Caco-2 (cell line): Measurements from ENCODE around the gene MED13L. TPM values are rescaled to one million over a fixed set of nuclear protein-coding genes. Genes with fewer than 3 reads are reported as not detected.

Experiments used
- BruUV-seq: library from RNA; stranded (reverse); fragments of 400-500 nt; replicated peaks from 2 replicates; lab custom pipeline; 2021; lab: Mats Ljungman, UMichigan
- CTCF ChIA-PET: fragments of 300-600 bp; sonication (Branson Sonifier 250); formaldehyde crosslinking; loops from one replicate; lab custom pipeline; 2022; ENCODE audit warnings: antibody characterized with exemption; lab: Charles Lee
- POLR2A ChIA-PET: fragments of 300-600 bp; sonication (Branson Sonifier 250); formaldehyde crosslinking; loops from one replicate; lab custom pipeline; 2022; ENCODE audit warnings: antibody characterized with exemption; lab: Charles Lee
- DNase-seq, 2 experiments: peaks; one replicate each; pipeline versions ENCODE4 v3.0.0 to v3.0.0-alpha.2; 2020 to 2022
- H3K27me3 ChIP-seq: replicated peaks from 2 replicates; pipeline ENCODE4 v1.6.0; 2011; ENCODE audit warnings: low read length; ENCODE audit not compliant: control insufficient read depth, insufficient read depth
- H3K36me3 ChIP-seq: 2 replicates; pipeline ENCODE4 v1.5.1; 2011; ENCODE audit warnings: low read length; ENCODE audit not compliant: control insufficient read depth, insufficient read depth
- H3K4me1 ChIP-seq: fragments of 250-450 bp; sonication (Bioruptor Pico); 2 replicates; pipeline ENCODE4 v1.5.1; 2020; ENCODE audit warnings: mild to moderate bottlenecking
- H3K4me3 ChIP-seq: 2 replicates; pipeline ENCODE4 v1.5.1; 2011; ENCODE audit warnings: low read depth, mild to moderate bottlenecking, control low read depth, low read length
- H3K9me3 ChIP-seq: fragments of 250-450 bp; sonication (Bioruptor Pico); 2 replicates; pipeline ENCODE4 v1.5.1; 2020; ENCODE audit warnings: mild to moderate bottlenecking, moderate library complexity
- H3K27ac Mint-ChIP-seq: one replicate; pipeline ENCODE4 v1.8.0; 2022; ENCODE audit warnings: mixed read lengths; ENCODE audit not compliant: unreplicated experiment
- H3K27me3 Mint-ChIP-seq: one replicate; pipeline ENCODE4 v1.8.0; 2022; ENCODE audit warnings: mixed read lengths; ENCODE audit not compliant: insufficient read depth, unreplicated experiment
- H3K36me3 Mint-ChIP-seq: one replicate; pipeline ENCODE4 v1.8.0; 2022; ENCODE audit warnings: mild to moderate bottlenecking, mixed read lengths; ENCODE audit not compliant: insufficient read depth, unreplicated experiment
- H3K4me1 Mint-ChIP-seq: one replicate; pipeline ENCODE4 v1.8.0; 2022; ENCODE audit warnings: low read depth, mixed read lengths; ENCODE audit not compliant: unreplicated experiment
- H3K4me3 Mint-ChIP-seq: one replicate; pipeline ENCODE4 v1.8.0; 2022; ENCODE audit warnings: mild to moderate bottlenecking, moderate library complexity, mixed read lengths; ENCODE audit not compliant: unreplicated experiment
- H3K9me3 Mint-ChIP-seq: one replicate; pipeline ENCODE4 v1.8.0; 2022; ENCODE audit warnings: mixed read lengths; ENCODE audit not compliant: unreplicated experiment
- CTCF ChIP-seq, 2 experiments: fragments of 200-600 bp in 1 of 2; IDR thresholded peaks; 1 replicate in 1 of 2; 2 replicates in 1 of 2; pipeline versions ENCODE4 v1.5.1 to v1.8.0; 2011 to 2022; ENCODE audit warnings: antibody characterized with exemption in 1 of 2, control low read depth in 1 of 2, inconsistent platforms in 1 of 2, low read depth in 1 of 2, low read length in 1 of 2, mild to moderate bottlenecking in 1 of 2, moderate library complexity in 1 of 2; ENCODE audit not compliant: insufficient read depth in 1 of 2, severe bottlenecking in 1 of 2, unreplicated experiment in 1 of 2
- intact Hi-C: fragments of 100-400 bp; cut with micrococcal nuclease; formaldehyde crosslinking; loops from one replicate; pipeline ENCODE4 v1.10.0; 2022; ENCODE audit not compliant: unreplicated experiment
- total RNA-seq: library from RNA; stranded (reverse); gene quantifications from 2 replicates; pipeline ENCODE4 v1.2.3, GENCODE V29; 2022

The MED13L gene
- total RNA-seq, 1 experiment from 2014 or later, result 160 TPM

GRCh38 chr12:116174904-116175303, 102.6 kb downstream of the MED13L start:
- no peak for DNase-seq
- POLR2A ChIA-PET, result no interaction called here
- H3K36me3 ChIP-seq, result no peaks in the 10 kb centered on the region
- no peak overlapping the region for H3K4me3 ChIP-seq
- peaks cover 29% of the 10 kb centered on the region for H3K4me1 Mint-ChIP-seq
- H3K9me3 Mint-ChIP-seq, result no peaks in the 10 kb centered on the region
- H3K4me3 Mint-ChIP-seq, result no peak overlapping the region
- H3K4me1 ChIP-seq, result no peaks in the 10 kb centered on the region
- H3K36me3 Mint-ChIP-seq, result peaks cover 22% of the 10 kb centered on the region
- intact Hi-C loops, result no loop called here
- H3K27ac Mint-ChIP-seq, result no peak overlapping the region
- no peaks in the 10 kb centered on the region for H3K27me3 Mint-ChIP-seq
- H3K9me3 ChIP-seq, result no peaks in the 10 kb centered on the region
- no peaks in the 10 kb centered on the region for H3K27me3 ChIP-seq
- no peak for TF ChIP-seq CTCF (IDR thresholded peaks at IDR 0.05; ENCODE audit: insufficient read depth in 1 of 2, low read depth in 1 of 2, low read length in 1 of 2, severe bottlenecking in 1 of 2, unreplicated experiment in 1 of 2)
- BruUV-seq, result no TSS peak
- CTCF ChIA-PET, result no interaction called here

DNA sequence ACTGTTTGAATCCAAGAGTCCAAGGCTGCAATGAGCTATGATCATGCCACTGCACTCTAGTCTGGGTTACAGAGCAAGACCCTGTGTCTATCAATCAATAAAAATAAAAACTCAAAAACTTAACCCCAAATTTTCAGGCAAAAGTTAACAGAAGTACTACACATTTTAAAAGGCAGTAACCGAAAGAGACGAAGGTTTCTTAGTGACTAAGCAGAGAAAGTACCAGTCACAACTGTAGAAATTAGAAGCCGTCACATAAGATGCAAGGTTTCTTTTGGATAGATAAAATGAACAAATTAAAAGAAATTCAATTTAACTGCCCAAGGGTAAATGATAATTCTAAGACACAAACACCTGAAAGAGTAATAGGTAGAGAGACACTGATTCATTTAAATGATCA, 103.5 kb downstream of the MED13L start:
- no peak overlapping the region for H3K27ac Mint-ChIP-seq
- CTCF ChIA-PET, result interaction anchor here (0.6 kb wide), 1 partner anchor 790 kb away, joined by 6 read pairs; no protein-coding TSS in a partner anchor
- BruUV-seq, result no TSS peak

DNA sequence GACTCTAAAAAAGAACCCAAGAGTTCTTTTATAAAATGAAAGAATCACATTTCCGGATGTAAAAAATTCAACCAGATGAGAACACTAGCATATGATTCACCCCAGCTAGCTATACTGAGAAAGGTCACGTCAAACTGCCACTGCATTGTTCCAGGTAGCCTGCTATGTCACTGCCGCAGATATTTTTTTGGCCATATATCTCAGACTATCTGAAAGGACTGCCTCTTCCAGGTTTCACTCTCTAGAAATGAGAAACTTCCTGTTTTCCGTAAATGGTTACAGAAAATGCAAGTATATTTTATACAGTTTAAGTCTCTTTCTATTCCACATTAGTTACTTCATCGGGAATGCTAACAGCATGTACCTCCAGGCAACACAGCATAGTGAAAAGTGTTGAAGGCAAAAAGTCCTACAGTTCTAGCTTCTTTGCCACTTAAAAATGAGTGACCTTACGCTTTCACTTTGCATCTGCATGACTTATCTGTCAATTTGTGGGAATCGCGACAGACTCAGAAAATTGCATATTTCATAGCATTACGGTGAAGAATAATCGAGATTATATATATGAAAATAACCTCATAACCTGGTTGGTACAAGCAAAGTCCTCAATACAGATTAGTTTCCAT, 105.2 kb downstream of the MED13L start:
- peaks cover 29% of the 10 kb centered on the region for H3K4me1 Mint-ChIP-seq
- Histone ChIP-seq H3K4me1 (no peaks in the 10 kb centered on the region), H3K27me3 (no peaks in the 10 kb centered on the region), H3K4me3 (no peak overlapping the region), H3K36me3 (no peaks in the 10 kb centered on the region), H3K9me3 (no peaks in the 10 kb centered on the region)
- TF ChIP-seq CTCF (IDR thresholded peaks at IDR 0.05; ENCODE audit: insufficient read depth in 1 of 2, low read depth in 1 of 2, low read length in 1 of 2, severe bottlenecking in 1 of 2, unreplicated experiment in 1 of 2), result no peak
- no peaks in the 10 kb centered on the region for H3K9me3 Mint-ChIP-seq
- intact Hi-C loops, result no loop called here
- no peak for DNase-seq
- H3K4me3 Mint-ChIP-seq, result no peak overlapping the region
- H3K36me3 Mint-ChIP-seq, result peaks cover 27% of the 10 kb centered on the region
- no peak overlapping the region for H3K27ac Mint-ChIP-seq
- POLR2A ChIA-PET, result no interaction called here
- CTCF ChIA-PET, result no interaction called here
- no TSS peak for BruUV-seq
- H3K27me3 Mint-ChIP-seq, result no peaks in the 10 kb centered on the region

More for the DNA sequence above, 103.5 kb downstream of the MED13L start:
- POLR2A ChIA-PET, result no interaction called here
- no peak for DNase-seq
- H3K36me3 Mint-ChIP-seq, result peaks cover 23% of the 10 kb centered on the region
- H3K9me3 Mint-ChIP-seq, result no peaks in the 10 kb centered on the region
- H3K27me3 Mint-ChIP-seq, result no peaks in the 10 kb centered on the region
- Histone ChIP-seq H3K27me3 (no peaks in the 10 kb centered on the region), H3K9me3 (no peaks in the 10 kb centered on the region), H3K4me3 (no peak overlapping the region), H3K36me3 (no peaks in the 10 kb centered on the region), H3K4me1 (no peaks in the 10 kb centered on the region)
- intact Hi-C loops, result no loop called here
- TF ChIP-seq CTCF (IDR thresholded peaks at IDR 0.05; ENCODE audit: insufficient read depth in 1 of 2, low read depth in 1 of 2, low read length in 1 of 2, severe bottlenecking in 1 of 2, unreplicated experiment in 1 of 2), result no peak
- peaks cover 29% of the 10 kb centered on the region for H3K4me1 Mint-ChIP-seq
- H3K4me3 Mint-ChIP-seq, result no peak overlapping the region
